ENCODE data around the gene CEP131.
A peak's percentile ranks its signal among the peaks of the same experiment; 100 is the strongest.

The CEP131 gene

DNA sequence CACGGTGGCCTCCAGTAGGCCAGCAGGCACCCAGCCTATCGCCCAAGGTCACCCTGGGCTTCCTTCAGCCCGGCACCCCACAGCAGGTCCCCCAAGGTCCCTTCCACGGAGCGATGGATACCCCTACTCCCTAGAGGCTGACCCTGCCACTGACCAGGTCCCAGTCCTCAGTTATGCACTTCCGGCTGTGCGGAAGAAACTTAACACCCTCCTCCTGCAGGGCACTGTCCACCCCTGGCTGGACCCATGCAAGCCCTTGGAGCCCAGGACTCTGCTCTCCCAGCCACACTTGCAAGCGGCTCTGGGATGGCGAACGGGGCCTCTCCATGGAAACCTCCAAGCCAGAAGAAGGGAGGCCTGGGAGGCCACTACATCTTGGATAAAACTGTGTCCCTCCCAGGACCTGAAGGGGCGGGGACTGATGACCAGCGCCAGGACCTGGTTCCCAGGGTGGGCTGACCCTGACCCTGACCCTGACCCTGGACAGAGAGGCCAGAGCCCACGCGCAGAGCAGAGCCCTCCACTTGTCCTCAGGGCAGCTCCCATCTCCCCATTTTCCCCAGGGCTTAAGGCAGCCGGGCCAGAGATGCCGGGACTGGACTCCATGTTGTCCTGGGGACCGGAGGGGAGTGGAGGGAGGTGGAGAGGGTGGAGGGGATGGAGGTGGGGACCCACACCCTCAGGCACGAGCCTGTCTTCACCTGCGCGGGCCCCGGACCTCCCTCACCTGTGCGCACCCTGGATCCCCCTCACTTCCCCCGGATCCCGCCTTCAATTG lies 734 bp downstream of the CEP131 start:
- no peaks in the 10 kb centered on the region for H3K9me3 ChIP-seq (ENCODE audit: insufficient read depth, low read length)
- TF ChIP-seq, protein P1, sequence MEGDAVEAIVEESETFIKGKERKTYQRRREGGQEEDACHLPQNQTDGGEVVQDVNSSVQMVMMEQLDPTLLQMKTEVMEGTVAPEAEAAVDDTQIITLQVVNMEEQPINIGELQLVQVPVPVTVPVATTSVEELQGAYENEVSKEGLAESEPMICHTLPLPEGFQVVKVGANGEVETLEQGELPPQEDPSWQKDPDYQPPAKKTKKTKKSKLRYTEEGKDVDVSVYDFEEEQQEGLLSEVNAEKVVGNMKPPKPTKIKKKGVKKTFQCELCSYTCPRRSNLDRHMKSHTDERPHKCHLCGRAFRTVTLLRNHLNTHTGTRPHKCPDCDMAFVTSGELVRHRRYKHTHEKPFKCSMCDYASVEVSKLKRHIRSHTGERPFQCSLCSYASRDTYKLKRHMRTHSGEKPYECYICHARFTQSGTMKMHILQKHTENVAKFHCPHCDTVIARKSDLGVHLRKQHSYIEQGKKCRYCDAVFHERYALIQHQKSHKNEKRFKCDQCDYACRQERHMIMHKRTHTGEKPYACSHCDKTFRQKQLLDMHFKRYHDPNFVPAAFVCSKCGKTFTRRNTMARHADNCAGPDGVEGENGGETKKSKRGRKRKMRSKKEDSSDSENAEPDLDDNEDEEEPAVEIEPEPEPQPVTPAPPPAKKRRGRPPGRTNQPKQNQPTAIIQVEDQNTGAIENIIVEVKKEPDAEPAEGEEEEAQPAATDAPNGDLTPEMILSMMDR (IDR thresholded peaks at IDR 0.05; ENCODE audit: insufficient read depth, low read length, poor library complexity, severe bottlenecking), result no peak
- no peak for TF ChIP-seq EZH2phosphoT487 (conservative IDR thresholded peaks at IDR 0.05; ENCODE audit: low read length)
- peak overlapping the region; percentile 93 for H2AFZ ChIP-seq (ENCODE audit: low read depth, low read length, severe bottlenecking)
- peak overlapping the region; percentile 81 for H3K4me3 ChIP-seq (ENCODE audit: insufficient read depth, low read length, poor library complexity, severe bottlenecking)
- no peak overlapping the region for H3K27ac ChIP-seq (ENCODE audit: low read depth, low read length)
- peak overlapping the region; percentile 65 for H3K4me2 ChIP-seq (ENCODE audit: low read depth, low read length, poor library complexity, severe bottlenecking)
- H3K9ac ChIP-seq (ENCODE audit: low read length), result peak overlapping the region; percentile 82
- H3K79me2 ChIP-seq (ENCODE audit: insufficient read depth, low read length), result peaks cover 3% of the 10 kb centered on the region; the same call in 1 of the 2 replicates
- 0 out of 2 replicates have a peak, but pooled peaks cover 3% of the 10 kb centered on the region for H3F3A ChIP-seq (ENCODE audit: insufficient read depth)
- no peaks in the 10 kb centered on the region for H3K27me3 ChIP-seq (ENCODE audit: low read length)
- no peaks in the 10 kb centered on the region for H3K9me2 ChIP-seq (replicated peaks; ENCODE audit: insufficient read depth, low read length)
- H3K36me3 ChIP-seq (ENCODE audit: low read length), result no peaks in the 10 kb centered on the region
- H4K20me1 ChIP-seq (ENCODE audit: low read depth, low read length), result no peaks in the 10 kb centered on the region

DNA sequence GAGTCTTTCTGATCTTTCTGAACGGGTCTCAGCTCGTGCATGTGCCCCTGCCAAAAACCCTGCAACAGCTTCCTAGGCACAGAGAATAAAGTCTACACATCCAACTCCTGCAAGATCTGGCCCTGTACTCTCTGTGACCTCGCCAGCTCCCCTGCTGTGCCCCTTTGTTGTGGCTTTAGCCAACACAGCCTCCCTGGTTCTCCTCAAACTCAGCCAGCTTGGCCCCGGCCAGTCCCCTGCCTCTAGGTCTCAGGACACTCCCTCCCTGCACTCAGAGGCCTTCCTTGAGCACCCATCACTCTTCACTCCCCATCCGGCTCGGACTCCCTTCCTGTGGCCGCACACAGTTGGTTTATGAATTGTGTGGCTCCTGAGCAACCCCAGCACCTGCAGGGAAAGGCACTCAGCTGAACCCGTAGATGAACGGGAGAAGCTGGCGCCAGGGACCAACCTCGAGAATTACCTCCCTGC lies 1.4 kb downstream of the CEP131 start:
- peak overlapping the region; percentile 65 for H3K4me2 ChIP-seq (ENCODE audit: low read depth, low read length, poor library complexity, severe bottlenecking)
- TF ChIP-seq, protein P1 (IDR thresholded peaks at IDR 0.05; ENCODE audit: insufficient read depth, low read length, poor library complexity, severe bottlenecking), result no peak
- TF ChIP-seq EZH2phosphoT487 (conservative IDR thresholded peaks at IDR 0.05; ENCODE audit: low read length), result no peak
- peaks cover 3% of the 10 kb centered on the region; the same call in 1 of the 2 replicates for H3K79me2 ChIP-seq (ENCODE audit: insufficient read depth, low read length)
- no peaks in the 10 kb centered on the region for H4K20me1 ChIP-seq (ENCODE audit: low read depth, low read length)
- no peak overlapping the region for H3K27ac ChIP-seq (ENCODE audit: low read depth, low read length)
- H3F3A ChIP-seq (ENCODE audit: insufficient read depth), result 0 out of 2 replicates have a peak, but pooled peaks cover 3% of the 10 kb centered on the region
- H3K27me3 ChIP-seq (ENCODE audit: low read length), result no peaks in the 10 kb centered on the region
- no peak overlapping the region for H2AFZ ChIP-seq (ENCODE audit: low read depth, low read length, severe bottlenecking)
- H3K4me3 ChIP-seq (ENCODE audit: insufficient read depth, low read length, poor library complexity, severe bottlenecking), result no peak overlapping the region
- no peaks in the 10 kb centered on the region for H3K9me3 ChIP-seq (ENCODE audit: insufficient read depth, low read length)
- H3K36me3 ChIP-seq (ENCODE audit: low read length), result no peaks in the 10 kb centered on the region
- H3K9me2 ChIP-seq (replicated peaks; ENCODE audit: insufficient read depth, low read length), result no peaks in the 10 kb centered on the region
- H3K9ac ChIP-seq (ENCODE audit: low read length), result peak overlapping the region; percentile 82

DNA sequence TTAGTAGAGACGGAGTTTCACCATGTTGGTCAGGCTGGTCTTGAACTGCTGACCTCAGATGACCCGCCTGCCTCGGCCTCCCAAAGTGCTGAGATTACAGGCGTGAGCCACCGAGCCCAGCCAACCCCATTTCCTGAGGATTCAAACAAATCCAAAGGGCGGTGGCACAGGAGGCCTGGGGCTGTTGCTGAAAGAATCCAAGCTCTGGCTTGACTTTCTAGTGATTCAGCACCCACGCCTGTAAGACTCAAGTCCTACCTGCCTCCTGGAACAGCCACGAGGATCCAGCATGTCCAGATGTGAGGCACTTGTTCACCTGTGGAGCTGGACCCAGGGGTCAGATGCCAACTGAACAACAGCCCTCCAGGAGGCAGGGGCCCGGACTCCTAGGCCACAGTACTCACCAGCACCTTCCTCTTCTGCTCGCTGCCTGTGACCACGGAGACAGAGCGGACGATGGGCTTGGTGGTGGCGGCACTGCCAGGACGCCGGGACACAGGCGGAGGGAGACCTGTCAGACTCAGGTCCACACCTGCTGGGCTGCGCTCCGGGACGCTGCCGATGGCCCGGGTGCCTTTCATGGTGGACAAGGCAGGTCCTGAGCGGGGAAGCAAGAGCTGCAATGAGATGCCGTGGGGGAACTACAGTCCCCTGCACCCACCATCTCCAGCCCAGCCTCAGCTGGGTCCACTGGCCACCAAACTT lies 3.1 kb downstream of the CEP131 start:
- TF ChIP-seq, protein P1 (IDR thresholded peaks at IDR 0.05; ENCODE audit: insufficient read depth, low read length, poor library complexity, severe bottlenecking), result no peak
- Histone ChIP-seq H3K36me3 (ENCODE audit: low read length) (no peaks in the 10 kb centered on the region), H3K27ac (ENCODE audit: low read depth, low read length) (no peak overlapping the region), H3K79me2 (ENCODE audit: insufficient read depth, low read length) (peaks cover 3% of the 10 kb centered on the region; the same call in 1 of the 2 replicates), H3F3A (ENCODE audit: insufficient read depth) (0 out of 2 replicates have a peak, but pooled peaks cover 3% of the 10 kb centered on the region), H3K9me3 (ENCODE audit: insufficient read depth, low read length) (no peaks in the 10 kb centered on the region), H3K4me3 (ENCODE audit: insufficient read depth, low read length, poor library complexity, severe bottlenecking) (no peak overlapping the region), H2AFZ (ENCODE audit: low read depth, low read length, severe bottlenecking) (no peak overlapping the region), H4K20me1 (ENCODE audit: low read depth, low read length) (no peaks in the 10 kb centered on the region), H3K9ac (ENCODE audit: low read length) (no peak overlapping the region), H3K4me2 (ENCODE audit: low read depth, low read length, poor library complexity, severe bottlenecking) (no peak overlapping the region), H3K27me3 (ENCODE audit: low read length) (no peaks in the 10 kb centered on the region), H3K9me2 (replicated peaks; ENCODE audit: insufficient read depth, low read length) (no peaks in the 10 kb centered on the region)

Data from SU-DHL-6 (cell line).